Endothelial cell of umbilical vein (primary cell): Measurements from ENCODE around the gene CCDC7. TPM values are rescaled to one million over a fixed set of nuclear protein-coding genes. Genes with fewer than 3 reads are reported as not detected.

Source experiments
- BruUV-seq: library from RNA; stranded (reverse); fragments of 400-500 nt; replicated peaks from 2 replicates; lab custom pipeline; 2021; lab: Mats Ljungman, UMichigan
- CTCF ChIA-PET: fragments of 300-600, 350-600 bp; sonication (Branson Sonifier 250); formaldehyde crosslinking; loops from one replicate; lab custom pipeline; 2021; ENCODE audit warnings: antibody characterized with exemption, inconsistent platforms; lab: Charles Lee
- POLR2A ChIA-PET: fragments of 300-600, 350-600 bp; sonication (Branson Sonifier 250); formaldehyde crosslinking; loops from one replicate; lab custom pipeline; 2021; ENCODE audit warnings: antibody characterized with exemption, inconsistent platforms; lab: Charles Lee
- DNase-seq: peaks from one replicate; pipeline ENCODE4 v3.0.0-alpha.2; 2011; ENCODE audit warnings: low read depth, low spot score
- FAIRE-seq: peaks from 2 replicates; lab custom pipeline; 2011; peaks lifted over from hg19 to GRCh38; lab: Jason Lieb, UNC
- H2AFZ ChIP-seq: 2 replicates; pipeline ENCODE4 v1.6.0; 2012; ENCODE audit warnings: low read depth, low read length, control low read depth, inconsistent platforms
- H3K27ac ChIP-seq: 2 replicates; pipeline ENCODE4 v1.5.1; 2011; ENCODE audit warnings: low read depth, mild to moderate bottlenecking, control low read depth, low read length, moderate library complexity; ENCODE audit not compliant: insufficient read depth
- H3K27me3 ChIP-seq, 2 experiments: 2 replicates each; pipeline versions ENCODE4 v1.6.0 to v1.6.1; 2011; ENCODE audit warnings: low read length in 2 of 2, mixed read lengths in 1 of 2; ENCODE audit not compliant: control insufficient read depth in 2 of 2, insufficient read depth in 2 of 2
- H3K36me3 ChIP-seq, 2 experiments: 2 replicates in 1 of 2; 3 replicates in 1 of 2; pipeline ENCODE4 v1.5.1; 2011; ENCODE audit warnings: low read length in 2 of 2, mild to moderate bottlenecking in 1 of 2, moderate library complexity in 1 of 2; ENCODE audit not compliant: control insufficient read depth in 2 of 2, insufficient read depth in 2 of 2; ENCODE audit errors: extremely low read depth in 1 of 2
- H3K4me1 ChIP-seq: 3 replicates; pipeline ENCODE4 v1.5.1; 2011; ENCODE audit warnings: mild to moderate bottlenecking, low read length; ENCODE audit not compliant: control insufficient read depth, insufficient read depth; ENCODE audit errors: extremely low read depth
- H3K4me2 ChIP-seq: 2 replicates; pipeline ENCODE4 v1.6.1; 2011; ENCODE audit warnings: low read length, control low read depth, mixed read lengths; ENCODE audit not compliant: insufficient read depth
- H3K4me3 ChIP-seq, 3 experiments: fragments of 200-600 bp in 1 of 3; sonication (generic), shearing (Covaris generic) in 1 of 3; replicated peaks in 1 of 3; 2 replicates each; pipeline ENCODE4 v1.5.1; 2011 to 2016; ENCODE audit warnings: control low read depth in 3 of 3, low read length in 3 of 3, mild to moderate bottlenecking in 2 of 3, inconsistent platforms in 1 of 3, low read depth in 1 of 3, moderate library complexity in 1 of 3; ENCODE audit not compliant: insufficient read depth in 1 of 3
- H3K79me2 ChIP-seq: 2 replicates; pipeline ENCODE4 v1.6.0; 2012; ENCODE audit warnings: low read length, inconsistent platforms; ENCODE audit not compliant: control insufficient read depth, insufficient read depth
- H3K9ac ChIP-seq: replicated peaks from 2 replicates; pipeline ENCODE3; 2011; ENCODE audit warnings: low read length, control low read depth; ENCODE audit not compliant: insufficient read depth; ENCODE audit errors: extremely low read depth
- H3K9me1 ChIP-seq: replicated peaks from 3 replicates; pipeline ENCODE4 v1.6.0; 2011; ENCODE audit warnings: mild to moderate bottlenecking, low read length; ENCODE audit not compliant: control insufficient read depth, insufficient read depth; ENCODE audit errors: extremely low read depth
- H3K9me3 ChIP-seq: replicated peaks from 2 replicates; pipeline ENCODE4 v1.5.1; 2012; ENCODE audit warnings: low read length, inconsistent platforms; ENCODE audit not compliant: control insufficient read depth, insufficient read depth
- H4K20me1 ChIP-seq: replicated peaks from 2 replicates; pipeline ENCODE3; 2011; ENCODE audit warnings: mild to moderate bottlenecking, low read length; ENCODE audit not compliant: control insufficient read depth, insufficient read depth; ENCODE audit errors: extremely low read depth
- CTCF ChIP-seq, 2 donors: IDR thresholded peaks; 1 replicate in 1 of 2; 2 replicates in 1 of 2; pipeline ENCODE4 v1.5.1; 2011; ENCODE audit warnings: low read length in 2 of 2, mild to moderate bottlenecking in 2 of 2, moderate library complexity in 2 of 2, control low read depth in 1 of 2, inconsistent platforms in 1 of 2, low read depth in 1 of 2; ENCODE audit not compliant: insufficient read depth in 1 of 2; ENCODE audit errors: extremely low read depth in 1 of 2
- EZH2 ChIP-seq: IDR thresholded peaks from 2 replicates; pipeline ENCODE4 v1.6.1; 2012; ENCODE audit warnings: borderline replicate concordance, low read depth, mild to moderate bottlenecking, moderate library complexity, low read length, inconsistent platforms; ENCODE audit not compliant: severe bottlenecking
- FOS ChIP-seq: IDR thresholded peaks from 2 replicates; pipeline ENCODE4 v1.6.1; 2011; ENCODE audit warnings: mild to moderate bottlenecking, low read length, moderate library complexity, borderline replicate concordance; ENCODE audit not compliant: insufficient read depth
- GATA2 ChIP-seq: IDR thresholded peaks from 2 replicates; pipeline ENCODE4 v1.7.0; 2011; ENCODE audit warnings: low read depth, mild to moderate bottlenecking, moderate library complexity, mixed read lengths, low read length; ENCODE audit not compliant: insufficient read length, insufficient read depth
- JUN ChIP-seq: IDR thresholded peaks from 2 replicates; pipeline ENCODE4 v1.6.1; 2011; ENCODE audit warnings: borderline replicate concordance, low read depth; ENCODE audit not compliant: insufficient read length, insufficient read depth
- MAX ChIP-seq: IDR thresholded peaks from 2 replicates; pipeline ENCODE4 v1.6.1; 2011; ENCODE audit not compliant: insufficient read depth, insufficient read length
- MYC ChIP-seq: IDR thresholded peaks from one replicate; pipeline ENCODE4 v1.6.1; 2011; ENCODE audit warnings: mild to moderate bottlenecking, low read depth, low read length
- POLR2A ChIP-seq: IDR thresholded peaks from 2 replicates; pipeline ENCODE4 v1.6.1; 2012; ENCODE audit warnings: low read depth, mild to moderate bottlenecking, control low read depth, low read length
- POLR2AphosphoS5 ChIP-seq: IDR thresholded peaks from 2 replicates; pipeline ENCODE4 v1.6.1; 2012; ENCODE audit warnings: low read depth, mild to moderate bottlenecking, control low read depth, low read length, moderate library complexity; ENCODE audit not compliant: insufficient read depth
- dilution Hi-C: fragments of 300-500 bp; cut with MboI; formaldehyde crosslinking; loops from one replicate; pipeline ENCODE4 v1.15.0; 2019; ENCODE audit warnings: low sequenced_read_pairs; ENCODE audit not compliant: extremely low pct_ligation_motif_present
- intact Hi-C: fragments of 100-400 bp; cut with micrococcal nuclease; formaldehyde crosslinking; loops from one replicate; pipeline ENCODE4 v1.10.0; 2022
- polyA plus RNA-seq, 4 experiments: library from polyadenylated mRNA; depleted of rRNA in 3 of 4; stranded (reverse) in 3 of 4; unstranded in 1 of 4; fragments of >200 nt; gene quantifications; 2 replicates each; pipeline versions ENCODE4 v1.2.1 to v1.2.3, GENCODE V29; 2011 to 2012; ENCODE audit warnings: missing spikeins in 1 of 4
- total RNA-seq: library from RNA; stranded (reverse); gene quantifications from 2 replicates; pipeline ENCODE4 v1.2.3, GENCODE V29; 2021

Gene CCDC7
- total and polyA plus RNA-seq, 2 donors (not counting 3 experiments of a cell fraction or from before 2014, with no cell fraction given), result 0.35 to 8.2 TPM

GRCh38 chr10:32426186-32426585 lies 19.8 kb upstream of the CCDC7 start:
- H3K79me2 ChIP-seq, result no peaks in the 10 kb centered on the region
- no peaks in the 10 kb centered on the region for H3K9me3 ChIP-seq
- no peaks in the 10 kb centered on the region for H3K9me1 ChIP-seq
- intact Hi-C loops, result no loop called here
- H3K27me3 ChIP-seq, result peaks cover 2% of the 10 kb centered on the region in 2 experiments
- POLR2A ChIA-PET, result no interaction called here
- CTCF ChIA-PET, result interaction anchor here (0.9 kb wide), 1 partner anchor 19 kb away, joined by 3 read pairs; no protein-coding TSS in a partner anchor
- no peak overlapping the region for H3K9ac ChIP-seq
- H3K4me1 ChIP-seq, result no peaks in the 10 kb centered on the region
- no peak for DNase-seq
- H2AFZ ChIP-seq, result no peak overlapping the region
- dilution Hi-C loops, result no loop called here
- H3K27ac ChIP-seq, result no peak overlapping the region
- no peak for FAIRE-seq
- no TSS peak for BruUV-seq
- no peak overlapping the region for H3K4me2 ChIP-seq
- TF ChIP-seq GATA2, result no peak
- TF ChIP-seq FOS, result no peak
- no peak for TF ChIP-seq MAX
- TF ChIP-seq MYC, result no peak
- TF ChIP-seq EZH2, result no peak
- no peak for TF ChIP-seq JUN
- no peak for TF ChIP-seq POLR2A
- no peak for TF ChIP-seq POLR2AphosphoS5
- TF ChIP-seq CTCF (IDR thresholded peaks at IDR 0.05; ENCODE audit: extremely low read depth in 1 of 2, insufficient read depth in 1 of 2, low read depth in 1 of 2, low read length in 2 of 2), result no peak
- H3K36me3 ChIP-seq, result no peaks in the 10 kb centered on the region
- no peak overlapping the region for H3K4me3 ChIP-seq
- no peaks in the 10 kb centered on the region for H4K20me1 ChIP-seq
